ENCODE measurements around the gene CERS6. TPM values are rescaled to one million over a fixed set of nuclear protein-coding genes. Genes with fewer than 3 reads are reported as not detected.

The CERS6 gene
- total and polyA plus RNA-seq, 3 donors from 2014 or later, result 24.7 to 71.0 (median 59.4) TPM

GRCh38 chr2:168626096-168626495 lies 170.0 kb downstream of the CERS6 start:
- no peaks in the 10 kb centered on the region for H3K4me1 ChIP-seq
- no peaks in the 10 kb centered on the region for H3K9me3 ChIP-seq
- H3K36me3 ChIP-seq (ENCODE audit: low read depth, missing control alignments), result no peaks in the 10 kb centered on the region
- peak overlapping the region in 1 of 2 donors; percentile 36 for H3K27ac ChIP-seq
- 77% methylated on average over 4 of the region's 4 CpGs for WGBS, 2 donors
- intact Hi-C loops (cut with DNase I; ENCODE audit: low total_unique reads), result no loop called here
- TF ChIP-seq POLR2A (IDR thresholded peaks at IDR 0.05) (no peak), CTCF (IDR thresholded peaks at IDR 0.05) (no peak)
- no peak overlapping the region for H3K4me3 ChIP-seq
- H3K27me3 ChIP-seq, result no peaks in the 10 kb centered on the region
- no peak for DNase-seq

- no peaks in the 10 kb centered on the region for H3K36me3 ChIP-seq (ENCODE audit: low read depth, missing control alignments)
- H3K27ac ChIP-seq, result peak overlapping the region in 1 of 2 donors; percentile 36
- WGBS, 2 donors, result 55 to 62% methylated on average over 3 of the region's 3 CpGs
- H3K9me3 ChIP-seq, result no peaks in the 10 kb centered on the region
- TF ChIP-seq CTCF (IDR thresholded peaks at IDR 0.05) (no peak), POLR2A (IDR thresholded peaks at IDR 0.05) (no peak)
- H3K4me1 ChIP-seq, result no peaks in the 10 kb centered on the region
- no peaks in the 10 kb centered on the region for H3K27me3 ChIP-seq
- intact Hi-C loops (cut with DNase I; ENCODE audit: low total_unique reads), result no loop called here
- DNase-seq, result no peak
- no peak overlapping the region for H3K4me3 ChIP-seq
Measured at GRCh38 chr2:168626647-168627046, 170.6 kb downstream of the CERS6 start.

- H3K9me3 ChIP-seq, result no peaks in the 10 kb centered on the region
- H3K4me1 ChIP-seq, result peaks cover 33% of the 10 kb centered on the region
- peak overlapping the region; percentile 73 to 86 for H3K27ac ChIP-seq
- intact Hi-C loops (cut with DNase I; ENCODE audit: low total_unique reads), result no loop called here
- WGBS, 2 donors, result 29 to 31% methylated on average over 7 of the region's 7 CpGs
- TF ChIP-seq CTCF (IDR thresholded peaks at IDR 0.05) (no peak), POLR2A (IDR thresholded peaks at IDR 0.05) (no peak)
- H3K36me3 ChIP-seq (ENCODE audit: low read depth, missing control alignments), result no peaks in the 10 kb centered on the region
- DNase-seq, result peak; percentile 37
- H3K27me3 ChIP-seq, result no peaks in the 10 kb centered on the region
- no peak overlapping the region for H3K4me3 ChIP-seq
Measured at GRCh38 chr2:168632709-168633121, 176.6 kb downstream of the CERS6 start.

GRCh38 chr2:168633200-168633599 lies 177.1 kb downstream of the CERS6 start:
- WGBS, 2 donors, result 70% methylated on average over 1 of the region's 1 CpG
- no peak for TF ChIP-seq CTCF (IDR thresholded peaks at IDR 0.05)
- no peaks in the 10 kb centered on the region for H3K9me3 ChIP-seq
- peak overlapping the region; percentile 73 to 86 for H3K27ac ChIP-seq
- intact Hi-C loops (cut with DNase I; ENCODE audit: low total_unique reads), result no loop called here
- DNase-seq, result no peak
- no peaks in the 10 kb centered on the region for H3K36me3 ChIP-seq (ENCODE audit: low read depth, missing control alignments)
- no peaks in the 10 kb centered on the region for H3K27me3 ChIP-seq
- H3K4me1 ChIP-seq, result peaks cover 33% of the 10 kb centered on the region
- no peak overlapping the region for H3K4me3 ChIP-seq

GRCh38 chr2:168633895-168634294 lies 177.8 kb downstream of the CERS6 start:
- H3K4me3 ChIP-seq, result no peak overlapping the region
- TF ChIP-seq POLR2A (IDR thresholded peaks at IDR 0.05) (no peak), CTCF (IDR thresholded peaks at IDR 0.05) (no peak)
- intact Hi-C loops (cut with DNase I; ENCODE audit: low total_unique reads), result no loop called here
- H3K27ac ChIP-seq, result peak overlapping the region; percentile 73 to 86
- DNase-seq, result no peak
- H3K36me3 ChIP-seq (ENCODE audit: low read depth, missing control alignments), result no peaks in the 10 kb centered on the region
- 80 to 87% methylated on average over 1 of the region's 1 CpG for WGBS, 2 donors
- no peaks in the 10 kb centered on the region for H3K27me3 ChIP-seq
- no peaks in the 10 kb centered on the region for H3K9me3 ChIP-seq
- peaks cover 33% of the 10 kb centered on the region for H3K4me1 ChIP-seq

All from testis (tissue), 3 donors.